GM12874 (cell line): Measurements from ENCODE around the gene SRSF9.

Experiments
- CTCF ChIP-seq: IDR thresholded peaks from 2 replicates; pipeline ENCODE4 v1.5.1; 2011; ENCODE audit warnings: low read depth, mild to moderate bottlenecking, control low read depth, low read length, moderate library complexity; ENCODE audit not compliant: insufficient read depth

SRSF9 gene

DNA sequence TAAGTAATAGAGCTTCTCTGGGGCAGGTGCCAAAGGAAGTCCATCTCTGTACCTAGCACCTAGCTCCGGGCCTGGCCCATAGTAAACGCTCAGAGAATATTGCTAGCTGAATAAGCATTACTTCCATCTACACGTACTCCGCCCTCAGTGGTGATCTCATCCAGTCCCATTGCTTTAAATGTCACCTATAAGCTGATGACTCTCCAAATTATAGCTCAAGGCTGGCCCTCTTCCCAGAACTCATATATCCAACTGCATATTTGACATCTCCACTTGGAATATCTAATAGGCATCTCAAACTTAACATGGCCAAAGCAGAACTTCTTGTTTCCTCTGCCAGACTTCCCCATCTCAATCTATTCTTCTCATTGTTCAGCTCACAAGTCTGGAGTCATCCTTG lies 19.5 kb upstream of the SRSF9 start:
- TF ChIP-seq CTCF, result no peak

DNA sequence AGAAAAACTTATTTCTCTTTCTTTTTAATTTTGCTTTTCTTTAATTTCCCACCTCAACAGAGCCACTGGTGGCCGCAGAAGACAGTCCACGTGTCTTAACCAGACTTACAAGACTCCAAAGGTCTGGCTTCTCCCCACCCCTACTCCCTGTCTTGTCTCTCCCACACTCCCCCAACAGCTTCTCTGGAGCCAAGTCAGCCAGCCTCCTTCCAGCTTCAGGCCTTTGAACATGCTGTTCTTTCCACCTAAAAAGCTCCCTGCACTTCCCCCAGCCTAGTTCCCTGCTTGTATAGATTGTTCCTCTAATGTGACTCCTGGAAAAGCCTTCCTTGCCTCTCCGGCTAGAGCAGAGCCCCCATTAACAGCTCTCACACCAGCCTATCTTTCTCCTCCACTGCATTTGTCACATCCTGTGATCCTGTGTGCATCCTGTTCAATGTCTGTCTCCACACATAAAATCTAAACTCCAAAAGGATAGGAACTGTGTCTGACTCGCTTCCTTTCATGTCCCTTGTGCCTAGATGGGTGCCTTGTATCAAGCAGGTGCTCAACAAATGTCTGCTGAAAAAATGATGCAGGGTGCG lies 18.6 kb upstream of the SRSF9 start:
- TF ChIP-seq CTCF, result no peak

DNA sequence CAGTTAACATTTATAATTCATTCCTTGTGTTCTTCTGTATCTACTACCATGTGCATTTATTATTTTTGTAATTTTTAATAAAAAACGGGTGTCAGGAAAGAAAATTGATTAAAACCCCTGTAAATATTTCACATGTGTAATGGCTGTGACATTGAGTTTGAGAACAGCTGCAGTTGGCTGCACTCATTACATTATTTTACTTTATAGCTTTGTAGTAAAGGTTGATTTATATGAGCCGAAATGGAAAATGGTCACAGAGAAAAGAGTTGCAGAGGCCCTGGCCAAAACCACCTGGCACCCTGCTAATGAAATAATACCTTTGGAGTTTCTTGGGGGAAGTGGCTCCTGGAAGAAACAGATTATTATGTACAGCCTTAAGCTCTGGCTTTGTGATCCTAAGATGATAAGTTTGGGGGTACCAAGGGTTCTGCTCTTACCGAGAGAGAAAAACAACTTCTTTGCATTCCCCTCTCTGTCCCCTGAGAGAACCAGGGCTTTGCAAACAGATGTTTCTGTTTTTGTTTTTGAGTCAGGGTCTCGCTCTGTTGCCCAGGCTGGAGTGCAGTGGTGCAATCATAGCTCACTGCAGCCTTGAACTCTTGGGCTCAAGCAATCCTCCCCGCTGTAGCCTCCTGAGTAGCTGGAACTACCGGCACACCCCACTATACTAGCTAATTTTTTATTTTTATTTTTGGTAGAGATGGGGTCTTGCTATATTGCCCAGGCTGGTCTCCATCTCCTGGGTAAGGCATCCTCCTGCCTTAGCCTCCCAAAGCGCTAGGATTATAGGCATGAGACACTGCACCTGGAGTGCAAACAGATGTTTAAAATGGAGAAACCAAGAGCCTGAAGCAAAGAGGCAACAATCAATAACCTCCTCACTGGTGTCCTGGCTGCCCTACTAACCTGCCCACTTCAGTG lies 16.7 kb upstream of the SRSF9 start:
- no peak for TF ChIP-seq CTCF

DNA sequence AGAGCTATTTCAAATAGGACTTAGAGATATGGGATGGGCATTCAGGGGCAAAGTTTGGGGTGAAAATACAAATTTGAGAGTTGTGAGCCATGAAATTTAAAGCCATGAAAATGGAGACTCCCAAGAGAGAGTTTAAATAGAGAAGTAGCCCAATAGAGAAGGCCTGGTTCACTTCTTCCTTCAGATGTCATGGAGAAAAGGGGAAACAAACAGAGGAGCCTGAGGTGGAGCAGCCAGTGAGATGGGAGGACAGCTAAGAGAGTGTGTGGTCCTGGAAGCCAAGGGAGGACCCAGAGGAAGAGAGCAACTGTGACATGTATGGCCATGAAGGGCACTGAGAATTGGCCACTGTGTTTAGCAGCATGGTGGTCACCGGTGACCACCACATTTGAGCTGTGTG lies 14.1 kb upstream of the SRSF9 start:
- TF ChIP-seq CTCF, result no peak

DNA sequence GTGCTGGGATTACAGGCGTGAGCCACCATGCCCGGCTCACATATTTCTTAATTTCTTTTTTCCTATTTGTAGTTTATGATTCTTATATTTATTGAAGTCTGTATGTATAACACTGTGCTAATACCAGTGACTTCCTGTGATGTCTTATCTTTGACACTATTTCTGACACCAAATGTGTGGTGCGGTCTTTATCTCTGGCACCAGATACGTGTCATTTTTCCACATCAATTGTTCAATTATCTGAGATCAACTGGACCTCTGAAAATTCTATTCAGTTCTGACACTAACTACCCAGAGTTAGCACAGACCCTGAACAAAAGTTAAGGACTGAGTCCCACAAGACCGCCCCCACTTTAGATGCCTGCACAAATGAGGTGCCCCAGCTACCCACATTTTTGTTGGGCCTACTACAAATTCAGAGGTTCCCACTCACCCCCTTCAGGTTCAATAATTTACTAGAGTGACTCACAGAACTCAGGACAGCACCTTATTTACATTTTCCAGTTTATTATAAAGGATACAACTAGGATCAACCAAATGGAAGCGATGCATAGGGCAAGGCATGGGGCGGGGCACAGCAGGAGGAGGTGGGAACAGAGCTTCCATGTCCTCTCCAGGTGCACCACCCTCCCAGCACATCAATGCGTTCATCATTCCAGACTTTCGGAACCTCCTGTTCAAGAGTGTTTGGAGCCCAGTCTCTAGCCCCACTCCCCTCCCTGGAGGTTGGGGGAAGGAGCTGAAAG lies 11.6 kb upstream of the SRSF9 start:
- TF ChIP-seq CTCF, result no peak

DNA sequence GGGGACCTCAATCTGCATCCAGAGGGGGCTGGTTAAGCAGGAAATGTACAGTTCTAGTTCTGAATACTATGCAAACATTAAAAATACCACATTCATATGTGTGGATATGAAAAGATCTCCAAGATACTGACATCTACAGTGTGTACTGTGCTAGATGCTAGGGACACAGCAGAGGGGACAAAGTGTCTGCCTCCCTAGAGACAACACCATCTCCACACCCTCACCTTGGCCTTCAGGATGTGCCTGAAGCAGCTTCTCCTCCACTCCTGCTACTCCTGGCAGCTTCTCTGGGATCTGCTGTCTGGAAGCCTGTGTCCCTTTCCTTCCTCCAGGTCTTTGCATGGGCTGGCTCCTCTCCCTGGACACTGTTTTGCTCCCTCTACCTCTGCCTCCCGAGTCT lies 10.7 kb upstream of the SRSF9 start:
- TF ChIP-seq CTCF, result no peak

- TF ChIP-seq CTCF, result no peak
Measured at GRCh38 chr12:120479458-120479857, 9.9 kb upstream of the SRSF9 start.
